HEK293T (cell line): ENCODE measurements around the gene ADD1.

Source experiments
- CTCF ChIA-PET: fragments of 350-600 bp; formaldehyde crosslinking; extraction: SDS; loops from one replicate; lab custom pipeline; 2021; ENCODE audit warnings: antibody characterized with exemption, inconsistent platforms; lab: Yijun Ruan, JAX
- POLR2A ChIA-PET: fragments of 350-600 bp; formaldehyde crosslinking; extraction: SDS; loops from one replicate; lab custom pipeline; 2020; ENCODE audit warnings: antibody characterized with exemption, inconsistent platforms; lab: Yijun Ruan, JAX
- DNase-seq: peaks from one replicate; pipeline ENCODE4 v3.0.0; 2012; ENCODE audit warnings: mixed read lengths; ENCODE audit errors: extremely low spot score
- ARNT ChIP-seq: fragments of 450-650 bp; IDR thresholded peaks from 2 replicates; pipeline ENCODE4 v1.6.1; 2017; ENCODE audit warnings: mild to moderate bottlenecking
- BHLHE40 ChIP-seq: fragments of 450-650 bp; IDR thresholded peaks from 2 replicates; pipeline ENCODE4 v1.6.1; 2016; ENCODE audit warnings: mild to moderate bottlenecking, moderate library complexity, borderline replicate concordance
- CTBP1 ChIP-seq: fragments of 450-650 bp; IDR thresholded peaks from 2 replicates; pipeline ENCODE4 v1.6.1; 2016; ENCODE audit warnings: borderline replicate concordance
- ELF4 ChIP-seq: fragments of 450-650 bp; IDR thresholded peaks from 2 replicates; pipeline ENCODE4 v1.6.1; 2017; ENCODE audit warnings: antibody characterized with exemption
- FOXA1 ChIP-seq: fragments of 450-650 bp; IDR thresholded peaks from 2 replicates; pipeline ENCODE4 v1.6.1; 2016; ENCODE audit warnings: mild to moderate bottlenecking
- FOXK2 ChIP-seq: fragments of 450-650 bp; IDR thresholded peaks from 2 replicates; pipeline ENCODE4 v1.6.1; 2016; ENCODE audit warnings: mild to moderate bottlenecking
- FOXM1 ChIP-seq: fragments of 450-650 bp; IDR thresholded peaks from 2 replicates; pipeline ENCODE4 v1.6.1; 2017; ENCODE audit warnings: mild to moderate bottlenecking, borderline replicate concordance
- HDGF ChIP-seq: fragments of 450-650 bp; IDR thresholded peaks from 2 replicates; pipeline ENCODE4 v1.6.1; 2017; ENCODE audit warnings: antibody characterized with exemption, borderline replicate concordance
- L3MBTL2 ChIP-seq: fragments of 450-650 bp; conservative IDR thresholded peaks from 2 replicates; pipeline ENCODE4 v1.6.1; 2016; ENCODE audit warnings: mild to moderate bottlenecking
- LEF1 ChIP-seq: fragments of 450-650 bp; IDR thresholded peaks from 2 replicates; pipeline ENCODE4 v1.6.1; 2017; ENCODE audit warnings: mild to moderate bottlenecking, borderline replicate concordance
- NFRKB ChIP-seq: fragments of 450-650 bp; IDR thresholded peaks from 2 replicates; pipeline ENCODE4 v1.6.1; 2016; ENCODE audit warnings: mild to moderate bottlenecking, moderate library complexity
- PKNOX1 ChIP-seq: fragments of 450-650 bp; IDR thresholded peaks from 2 replicates; pipeline ENCODE4 v1.6.1; 2016
- SP1 ChIP-seq: fragments of 450-650 bp; IDR thresholded peaks from 2 replicates; pipeline ENCODE4 v1.6.1; 2017
- SUZ12 ChIP-seq: fragments of 450-650 bp; IDR thresholded peaks from 2 replicates; pipeline ENCODE4 v1.6.1; 2016; ENCODE audit warnings: mild to moderate bottlenecking
- TARDBP ChIP-seq: fragments of 450-650 bp; IDR thresholded peaks from 2 replicates; pipeline ENCODE4 v1.6.1; 2016
- ZNF384 ChIP-seq: fragments of 450-650 bp; IDR thresholded peaks from 2 replicates; pipeline ENCODE4 v1.6.1; 2016

The ADD1 gene

GRCh38 chr4:2930758-2931511, 87.3 kb downstream of the ADD1 start:
- CTCF ChIA-PET = no interaction called here
- no peak for TF ChIP-seq ZNF384
- TF ChIP-seq L3MBTL2 = no peak
- TF ChIP-seq LEF1 = no peak
- no peak for TF ChIP-seq ARNT
- TF ChIP-seq BHLHE40 = no peak
- TF ChIP-seq PKNOX1 = no peak
- TF ChIP-seq CTBP1 = no peak
- TF ChIP-seq FOXM1 = no peak
- no peak for TF ChIP-seq SUZ12
- no peak for TF ChIP-seq FOXA1
- no peak for TF ChIP-seq TARDBP
- TF ChIP-seq NFRKB = no peak
- no peak for TF ChIP-seq SP1
- TF ChIP-seq ELF4 = no peak
- no peak for TF ChIP-seq HDGF
- TF ChIP-seq FOXK2 = no peak
- POLR2A ChIA-PET = no interaction called here
- no peak for DNase-seq

DNA sequence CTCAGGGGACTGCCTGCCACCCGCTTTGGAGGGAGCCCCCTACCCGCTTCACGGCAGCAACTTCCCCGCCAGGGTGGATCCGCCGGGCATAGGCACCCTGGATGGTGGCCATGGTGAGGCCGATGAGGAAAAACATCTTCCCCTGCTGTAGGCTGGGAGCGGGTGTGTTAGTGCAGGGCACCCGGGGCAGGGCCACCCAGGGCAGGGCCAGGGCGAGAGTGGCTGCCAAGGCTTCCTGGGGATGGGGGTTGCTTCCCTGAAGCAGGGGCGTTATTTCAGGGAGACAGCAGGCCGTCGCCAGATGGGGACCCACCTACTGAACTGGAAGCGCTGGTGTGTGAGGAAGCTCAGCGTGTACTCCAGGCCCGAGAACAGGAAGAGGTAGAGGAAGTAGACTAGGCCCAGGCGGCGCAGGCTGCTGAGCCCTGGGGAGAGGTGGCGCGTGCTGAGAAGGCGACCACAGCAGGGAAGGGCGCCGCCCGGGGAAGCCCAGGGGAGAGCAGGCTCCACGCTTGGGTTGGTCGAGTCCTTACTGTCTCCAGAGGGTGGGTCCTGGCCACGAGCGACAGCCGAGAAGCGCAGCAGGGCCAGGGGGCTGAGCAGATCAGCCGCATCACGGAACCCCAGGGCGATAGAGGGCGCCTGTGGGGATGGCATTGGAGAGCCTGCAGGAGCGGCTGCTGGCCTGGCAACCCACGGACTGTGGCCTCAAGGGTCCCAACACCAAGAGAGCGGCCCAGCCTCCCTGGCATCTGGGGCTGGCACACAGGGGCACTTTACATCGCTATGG, 88.1 kb downstream of the ADD1 start:
- ChIA-PET POLR2A (no interaction called here), CTCF (no interaction called here)
- TF ChIP-seq CTBP1 (no peak), SUZ12 (no peak), HDGF (no peak), LEF1 (no peak), FOXA1 (no peak), ELF4 (no peak), L3MBTL2 (no peak), SP1 (no peak), PKNOX1 (no peak), BHLHE40 (no peak)
- DNase-seq = no peak

- TF ChIP-seq L3MBTL2 (no peak), TARDBP (no peak), ARNT (no peak), FOXM1 (no peak), SUZ12 (no peak), CTBP1 (no peak), SP1 (no peak), NFRKB (no peak), ELF4 (no peak), LEF1 (no peak), FOXA1 (no peak), PKNOX1 (no peak), ZNF384 (no peak), FOXK2 (no peak), HDGF (no peak), BHLHE40 (no peak)
- ChIA-PET CTCF (no interaction called here), POLR2A (no interaction called here)
- DNase-seq = no peak
These were observed 88.8 kb downstream of the ADD1 start for GRCh38 chr4:2932321-2932950.

DNA sequence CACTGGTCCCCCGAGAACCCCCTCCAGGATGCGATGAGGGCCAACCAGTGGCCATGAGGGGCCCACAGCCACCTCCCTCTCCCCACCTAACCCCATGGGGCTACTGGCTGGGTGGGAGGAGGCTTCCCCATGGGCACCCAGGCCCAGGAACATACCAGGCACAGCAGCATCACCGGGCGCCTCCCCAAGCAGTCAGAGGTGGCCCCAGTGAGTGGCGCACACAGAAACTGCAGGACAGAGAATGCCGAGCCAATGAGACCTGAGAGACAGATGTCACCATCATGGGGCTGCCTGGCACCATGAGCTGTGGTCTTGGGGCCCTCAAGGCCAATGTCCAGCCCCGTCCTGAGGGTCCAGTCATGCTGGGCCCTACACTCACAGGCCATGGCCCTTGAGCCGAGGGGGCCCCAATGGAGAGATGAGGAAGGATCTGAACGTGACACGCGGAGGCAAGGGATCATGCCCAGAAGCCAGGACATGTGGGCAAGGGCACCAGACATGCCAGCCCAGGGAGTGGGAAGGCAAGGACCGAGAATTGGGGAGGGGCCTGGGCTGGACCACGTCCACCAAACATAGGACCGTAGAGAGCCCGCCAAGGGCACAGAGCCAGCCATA, 89.4 kb downstream of the ADD1 start:
- TF ChIP-seq LEF1 (no peak), FOXA1 (no peak), PKNOX1 (no peak), SUZ12 (no peak)
- CTCF ChIA-PET = no interaction called here
- DNase-seq = no peak
- POLR2A ChIA-PET = no interaction called here
